ENCODE data around the gene DOCK11. TPM values are rescaled to one million over a fixed set of nuclear protein-coding genes. Genes with fewer than 3 reads are reported as not detected.

The DOCK11 gene
- total RNA-seq, 2 donors from 2014 or later = 41.6 to 44.9 TPM

DNA sequence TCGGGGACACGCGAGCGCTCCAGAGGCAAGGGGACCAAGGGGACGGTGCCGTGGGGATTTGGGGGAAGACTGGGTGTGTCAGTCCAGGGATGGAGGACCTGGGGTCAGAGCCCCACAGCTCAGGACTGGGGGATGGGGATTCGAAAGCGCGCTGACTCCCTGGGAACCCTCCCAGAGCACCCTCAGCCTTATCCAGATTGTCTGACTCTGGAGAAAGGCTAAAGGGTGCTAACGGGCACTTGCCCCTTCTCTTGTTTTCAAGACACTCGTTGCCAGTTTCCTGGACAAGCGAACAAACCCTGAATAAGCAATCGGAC, 1.1 kb downstream of the DOCK11 start:
- H3K9me3 Mint-ChIP-seq = no peaks in the 10 kb centered on the region
- H3K36me3 Mint-ChIP-seq = peaks cover 5 to 11% of the 10 kb centered on the region in 2 donors

DNA sequence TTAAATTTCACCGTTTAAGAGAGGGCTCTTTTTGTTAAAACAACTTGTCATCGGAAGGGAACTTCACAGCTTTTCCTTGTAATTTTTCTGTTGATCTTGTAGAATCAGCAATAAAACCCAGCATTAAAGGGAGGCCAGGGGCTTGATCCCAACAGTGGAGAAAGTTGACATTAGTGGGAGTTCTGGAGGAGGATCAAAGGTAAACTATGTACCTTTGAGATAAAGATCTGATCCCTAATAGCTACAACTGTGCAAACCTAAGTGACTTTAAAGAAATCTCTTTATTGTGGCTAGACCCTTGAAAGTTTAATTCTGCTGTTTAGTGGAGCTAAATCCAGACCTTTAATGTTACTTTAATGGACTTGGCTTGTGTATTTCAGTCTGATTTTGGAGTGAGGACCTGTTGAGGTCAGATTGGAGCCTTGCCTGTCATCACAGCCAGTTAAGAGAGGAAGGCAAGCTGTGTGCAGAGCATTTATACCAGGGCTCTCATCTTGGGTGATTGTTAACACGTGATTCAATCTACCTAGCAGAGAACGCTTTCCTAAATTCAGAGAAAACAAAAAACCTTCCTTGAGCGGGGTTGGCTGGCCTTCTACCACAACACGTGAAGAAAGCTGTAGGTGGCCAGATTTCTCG, 1.7 kb downstream of the DOCK11 start:
- H3K9me3 Mint-ChIP-seq = no peaks in the 10 kb centered on the region
- peak overlapping the region; percentile 94 to 95 for H3K27ac Mint-ChIP-seq
- peaks cover 5 to 11% of the 10 kb centered on the region in 2 donors for H3K36me3 Mint-ChIP-seq
- ATAC-seq (peak; percentile 15 to 27), DNase-seq (ENCODE audit: low spot score in 2 of 2) (peak in 1 of 2 donors; percentile 14)

More for the DNA sequence above, 1.1 kb downstream of the DOCK11 start:
- DNase-seq (ENCODE audit: low spot score in 2 of 2) (no peak), ATAC-seq (no peak)
- H3K27ac Mint-ChIP-seq = peak overlapping the region; percentile 94 to 95

DNA sequence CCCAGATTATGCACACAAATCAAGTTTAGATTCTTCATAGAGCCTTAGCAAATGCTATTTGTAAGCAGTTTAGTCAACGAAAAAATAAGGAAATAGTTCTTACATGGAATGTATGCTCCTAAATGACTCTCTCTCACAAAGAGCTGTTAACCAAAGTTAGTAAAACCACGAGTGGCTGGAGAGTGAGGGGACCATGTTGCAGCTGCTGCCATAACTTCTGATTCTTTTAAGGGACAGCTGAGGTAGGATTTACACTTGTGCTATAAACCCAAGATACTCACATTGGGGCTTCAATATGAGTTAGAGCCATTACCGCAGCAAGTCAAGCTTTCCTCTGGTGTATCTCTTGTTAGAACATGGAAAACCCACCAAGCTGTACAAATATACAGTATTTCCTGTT, 2.7 kb downstream of the DOCK11 start:
- no peak for ATAC-seq
- Mint-ChIP-seq H3K36me3 (peaks cover 6 to 11% of the 10 kb centered on the region in 2 donors), H3K27ac (peak overlapping the region in 1 of 2 donors; percentile 95), H3K9me3 (peaks cover 0 to under 1% of the 10 kb centered on the region in 2 donors)
- DNase-seq (ENCODE audit: low spot score in 2 of 2) = no peak

- Mint-ChIP-seq H3K9me3 (peaks cover 0 to 4% of the 10 kb centered on the region in 2 donors), H3K36me3 (peaks cover 10 to 11% of the 10 kb centered on the region in 2 donors), H3K27ac (peak overlapping the region; percentile 42 to 72)
- DNase-seq (ENCODE audit: low spot score in 2 of 2) = no peak
- no peak for ATAC-seq
These were observed 3.1 kb downstream of the DOCK11 start for GRCh38 chrX:118498755-118499154.

DNA sequence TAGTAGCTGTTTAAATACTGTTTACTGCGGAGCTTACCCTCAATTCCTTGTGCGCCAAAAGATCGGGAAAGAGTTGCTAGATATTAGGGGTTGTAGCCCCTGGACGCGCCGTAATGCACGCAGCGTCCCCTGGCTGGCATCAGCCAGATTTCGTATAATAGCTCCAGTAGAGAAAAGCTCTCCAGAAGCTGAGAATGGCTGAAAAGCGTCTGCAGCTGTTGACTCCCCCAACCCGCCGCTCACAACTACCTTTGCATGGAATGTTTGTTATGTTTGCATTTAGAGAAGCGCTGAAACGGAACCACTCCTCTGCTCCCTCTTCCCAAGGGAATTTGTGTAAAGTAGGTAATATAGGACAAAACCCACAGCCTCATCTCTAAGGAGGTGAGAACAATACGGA, 3.7 kb downstream of the DOCK11 start:
- peaks cover 11 to 12% of the 10 kb centered on the region in 2 donors for H3K36me3 Mint-ChIP-seq
- no peak for ATAC-seq
- no peak for DNase-seq (ENCODE audit: low spot score in 2 of 2)
- H3K9me3 Mint-ChIP-seq = peaks cover 0 to 4% of the 10 kb centered on the region in 2 donors
- H3K27ac Mint-ChIP-seq = peak overlapping the region; percentile 42 to 72

- no peak for ATAC-seq
- Mint-ChIP-seq H3K9me3 (peaks cover 0 to 4% of the 10 kb centered on the region in 2 donors), H3K36me3 (peaks cover 3 to 7% of the 10 kb centered on the region in 2 donors), H3K27ac (peak overlapping the region; percentile 92 to 93)
- DNase-seq (ENCODE audit: low spot score in 2 of 2) = no peak
These were observed 6.7 kb downstream of the DOCK11 start for GRCh38 chrX:118502161-118502789.

DNA sequence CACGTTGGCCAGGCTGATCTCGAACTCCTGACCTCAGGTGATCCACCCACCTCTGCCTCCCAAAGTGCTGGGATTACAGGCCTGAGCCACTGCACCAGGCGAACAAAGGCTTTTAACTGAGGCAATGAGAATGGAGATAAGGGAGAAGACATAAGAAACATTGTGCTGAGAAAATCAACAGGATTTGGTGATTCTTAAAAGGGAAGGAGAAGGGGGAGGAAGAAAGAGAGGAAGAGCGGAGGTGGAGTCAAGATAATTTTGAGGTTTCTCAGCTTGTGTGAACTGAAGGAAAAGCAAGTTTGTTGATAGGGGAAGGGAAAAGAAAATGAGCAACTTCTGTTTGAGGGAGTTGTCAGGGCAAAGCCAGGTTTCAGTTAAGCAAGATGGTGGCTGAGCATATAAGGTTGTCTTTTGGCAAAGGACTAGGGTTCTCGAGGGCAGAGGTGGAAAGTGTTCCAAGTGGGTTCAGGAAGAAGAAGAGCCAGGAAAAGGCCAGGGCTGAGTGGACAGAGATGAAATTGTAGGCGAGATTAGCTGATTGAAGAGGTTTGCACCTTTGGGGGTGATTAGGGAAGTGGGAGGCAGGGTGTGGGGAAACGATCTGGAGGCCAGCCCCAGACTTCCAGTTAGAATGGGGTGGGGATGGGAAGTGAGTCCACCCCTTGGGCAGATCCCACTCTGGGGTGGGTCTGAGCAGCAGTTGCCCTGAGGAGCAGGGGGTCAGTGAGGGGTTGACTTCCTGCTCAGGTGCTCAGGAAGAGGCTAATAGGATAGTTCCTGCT, 7.8 kb downstream of the DOCK11 start:
- H3K27ac Mint-ChIP-seq = peak overlapping the region; percentile 92 to 93
- peaks cover 0 to 4% of the 10 kb centered on the region in 2 donors for H3K9me3 Mint-ChIP-seq
- ATAC-seq (peak; percentile 46 to 65), DNase-seq (ENCODE audit: low spot score in 2 of 2) (no peak)
- peaks cover 0 to 7% of the 10 kb centered on the region in 2 donors for H3K36me3 Mint-ChIP-seq

GRCh38 chrX:118504581-118504980, 9.0 kb downstream of the DOCK11 start:
- no peak for ATAC-seq
- H3K27ac Mint-ChIP-seq = peak overlapping the region; percentile 92 to 93
- H3K9me3 Mint-ChIP-seq = peaks cover 0 to 4% of the 10 kb centered on the region in 2 donors
- no peak for DNase-seq (ENCODE audit: low spot score in 2 of 2)
- peaks cover 0 to 13% of the 10 kb centered on the region in 2 donors for H3K36me3 Mint-ChIP-seq

GRCh38 chrX:118506805-118507480, 11.3 kb downstream of the DOCK11 start:
- no peak for ATAC-seq
- H3K9me3 Mint-ChIP-seq = peaks cover 0 to 4% of the 10 kb centered on the region in 2 donors
- H3K36me3 Mint-ChIP-seq = peaks cover 5 to 23% of the 10 kb centered on the region in 2 donors
- DNase-seq (ENCODE audit: low spot score in 2 of 2) = no peak
- no peak overlapping the region for H3K27ac Mint-ChIP-seq

GRCh38 chrX:118507766-118508165, 12.2 kb downstream of the DOCK11 start:
- Mint-ChIP-seq H3K27ac (no peak overlapping the region), H3K9me3 (peaks cover 0 to 4% of the 10 kb centered on the region in 2 donors), H3K36me3 (peaks cover 5 to 23% of the 10 kb centered on the region in 2 donors)
- DNase-seq (ENCODE audit: low spot score in 2 of 2) (no peak), ATAC-seq (no peak)

DNA sequence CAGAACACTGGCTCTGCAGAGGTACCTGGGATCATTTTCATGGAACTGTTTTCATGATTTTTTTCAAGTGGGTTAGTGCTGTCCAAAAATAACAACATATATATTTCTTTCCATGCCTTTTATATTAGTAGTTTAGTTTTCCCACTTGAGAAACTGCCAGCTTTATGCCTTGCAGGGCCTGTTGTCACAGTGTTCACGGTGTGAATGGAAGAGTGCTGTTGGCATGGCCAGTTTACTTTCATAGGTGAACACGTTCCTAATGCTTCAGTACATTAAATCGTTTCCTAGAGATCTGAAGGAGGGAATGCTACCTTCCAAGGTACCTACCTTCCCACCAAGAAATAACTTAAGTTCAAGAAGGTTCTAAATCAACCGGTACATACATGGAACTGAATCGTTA, 12.6 kb downstream of the DOCK11 start:
- Mint-ChIP-seq H3K27ac (peak overlapping the region in 1 of 2 donors; percentile 30), H3K9me3 (peaks cover 0 to 4% of the 10 kb centered on the region in 2 donors), H3K36me3 (peaks cover 8 to 25% of the 10 kb centered on the region in 2 donors)
- ATAC-seq = no peak
- DNase-seq (ENCODE audit: low spot score in 2 of 2) = no peak

- DNase-seq (ENCODE audit: low spot score in 2 of 2) (no peak), ATAC-seq (no peak)
- peaks cover 0 to under 1% of the 10 kb centered on the region in 2 donors for H3K9me3 Mint-ChIP-seq
- peaks cover 10 to 25% of the 10 kb centered on the region in 2 donors for H3K36me3 Mint-ChIP-seq
- H3K27ac Mint-ChIP-seq = peak overlapping the region in 1 of 2 donors; percentile 30
These were observed 13.0 kb downstream of the DOCK11 start for GRCh38 chrX:118508635-118509034.

- no peak for DNase-seq (ENCODE audit: low spot score in 2 of 2)
- peak overlapping the region in 1 of 2 donors; percentile 62 for H3K27ac Mint-ChIP-seq
- no peak for ATAC-seq
These were observed 14.5 kb downstream of the DOCK11 start for GRCh38 chrX:118510111-118510510.

GRCh38 chrX:118513120-118513898, 17.7 kb downstream of the DOCK11 start:
- Mint-ChIP-seq H3K27ac (peak overlapping the region in 1 of 2 donors; percentile 13), H3K9me3 (no peaks in the 10 kb centered on the region), H3K36me3 (peaks cover 22 to 38% of the 10 kb centered on the region in 2 donors)
- DNase-seq (ENCODE audit: low spot score in 2 of 2) (no peak), ATAC-seq (no peak)

More at GRCh38 chrX:118510111-118510510, 14.5 kb downstream of the DOCK11 start:
- Mint-ChIP-seq H3K36me3 (peaks cover 22 to 36% of the 10 kb centered on the region in 2 donors), H3K9me3 (no peaks in the 10 kb centered on the region)

GRCh38 chrX:118519411-118520215, 24.0 kb downstream of the DOCK11 start:
- ATAC-seq = peak; percentile 35 to 49
- H3K27ac Mint-ChIP-seq = peak overlapping the region in 1 of 2 donors; percentile 65

More at GRCh38 chrX:118519411-118520215, 24.0 kb downstream of the DOCK11 start:
- Mint-ChIP-seq H3K36me3 (peaks cover 5 to 11% of the 10 kb centered on the region in 2 donors), H3K9me3 (no peaks in the 10 kb centered on the region)
- DNase-seq (ENCODE audit: low spot score in 2 of 2) = no peak
